ENCODE results near the gene SLC6A20.

SLC6A20 gene

GRCh38 chr3:45795509-45795881 lies 841 bp downstream of the SLC6A20 start:
- TF ChIP-seq REST (IDR thresholded peaks at IDR 0.05; ENCODE audit: insufficient read depth in 1 of 2, low read depth in 2 of 2, low read length in 2 of 2) (no peak), POLR2AphosphoS5 (IDR thresholded peaks at IDR 0.05; ENCODE audit: low read depth, low read length) (no peak), FOXP2 (optimal IDR thresholded peaks at IDR 0.05; ENCODE audit: borderline replicate concordance, extremely low read depth, extremely low read length, insufficient read depth) (no peak), TAF1 (IDR thresholded peaks at IDR 0.05; ENCODE audit: borderline replicate concordance, insufficient read depth, low read length) (no peak), SIN3A (IDR thresholded peaks at IDR 0.05; ENCODE audit: borderline replicate concordance, insufficient read depth, low read length) (no peak)

DNA sequence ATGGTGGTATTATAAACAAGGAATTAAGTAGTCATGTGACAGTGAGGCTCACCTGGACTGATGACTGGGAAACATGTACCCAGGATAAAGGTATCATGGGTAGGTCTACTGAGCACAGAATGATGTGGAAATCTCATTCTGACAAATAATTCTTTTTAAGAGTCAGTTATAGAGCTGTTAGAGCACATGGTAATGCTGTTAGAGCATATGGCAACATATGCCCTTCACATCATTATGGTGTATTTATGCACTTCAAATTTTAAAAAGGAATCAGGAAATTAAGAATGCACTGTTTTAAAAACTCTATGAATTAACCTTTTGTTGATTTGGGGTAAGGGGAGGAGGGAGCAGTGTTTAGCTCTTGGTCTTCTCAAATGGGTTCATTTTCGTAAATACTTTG lies 1.7 kb downstream of the SLC6A20 start:
- no peak for TF ChIP-seq FOXP2 (optimal IDR thresholded peaks at IDR 0.05; ENCODE audit: borderline replicate concordance, extremely low read depth, extremely low read length, insufficient read depth)
- no peak for TF ChIP-seq TAF1 (IDR thresholded peaks at IDR 0.05; ENCODE audit: borderline replicate concordance, insufficient read depth, low read length)
- no peak for TF ChIP-seq REST (IDR thresholded peaks at IDR 0.05; ENCODE audit: insufficient read depth in 1 of 2, low read depth in 2 of 2, low read length in 2 of 2)
- no peak for TF ChIP-seq SIN3A (IDR thresholded peaks at IDR 0.05; ENCODE audit: borderline replicate concordance, insufficient read depth, low read length)
- TF ChIP-seq POLR2AphosphoS5 (IDR thresholded peaks at IDR 0.05; ENCODE audit: low read depth, low read length) = no peak

GRCh38 chr3:45794177-45794560 lies 2.2 kb downstream of the SLC6A20 start:
- no peak for TF ChIP-seq TAF1 (IDR thresholded peaks at IDR 0.05; ENCODE audit: borderline replicate concordance, insufficient read depth, low read length)
- TF ChIP-seq POLR2AphosphoS5 (IDR thresholded peaks at IDR 0.05; ENCODE audit: low read depth, low read length) = no peak

- no peak for TF ChIP-seq POLR2AphosphoS5 (IDR thresholded peaks at IDR 0.05; ENCODE audit: low read depth, low read length)
- no peak for TF ChIP-seq TAF1 (IDR thresholded peaks at IDR 0.05; ENCODE audit: borderline replicate concordance, insufficient read depth, low read length)
- TF ChIP-seq REST (IDR thresholded peaks at IDR 0.05; ENCODE audit: insufficient read depth in 1 of 2, low read depth in 2 of 2, low read length in 2 of 2) = no peak
- TF ChIP-seq FOXP2 (optimal IDR thresholded peaks at IDR 0.05; ENCODE audit: borderline replicate concordance, extremely low read depth, extremely low read length, insufficient read depth) = no peak
- no peak for TF ChIP-seq SIN3A (IDR thresholded peaks at IDR 0.05; ENCODE audit: borderline replicate concordance, insufficient read depth, low read length)
Measured at GRCh38 chr3:45793482-45794176, 2.7 kb downstream of the SLC6A20 start.

DNA sequence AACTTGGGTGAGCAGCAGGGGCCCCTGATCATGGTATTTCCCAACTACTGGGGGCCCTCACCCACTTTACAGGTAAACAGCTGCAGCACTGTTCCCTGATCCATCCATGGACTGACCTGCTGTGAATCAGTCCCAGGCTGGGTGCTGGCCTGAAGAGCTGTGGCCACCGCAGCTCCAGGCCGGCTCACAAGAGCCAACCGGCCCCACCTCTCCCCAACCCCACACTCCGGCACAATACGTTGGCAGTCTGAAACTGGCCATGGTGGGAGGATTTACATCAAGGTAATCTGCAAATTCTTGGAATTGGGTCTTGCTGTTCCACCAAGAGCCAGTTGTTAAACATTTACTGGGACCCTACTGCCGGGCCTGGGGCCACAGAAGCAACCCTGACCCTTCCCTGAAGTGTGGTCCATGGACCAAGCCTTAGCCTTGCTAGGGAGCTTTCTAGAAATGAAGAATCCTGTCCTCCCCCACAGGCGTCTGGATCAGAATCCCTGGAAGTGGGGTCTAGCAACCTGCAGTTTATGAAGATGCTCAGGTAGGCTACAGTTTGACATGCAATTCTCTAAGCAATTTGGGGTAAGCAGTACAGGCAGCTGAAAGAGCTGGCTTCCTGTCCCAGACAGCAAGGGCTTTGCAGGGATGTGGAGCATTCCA lies 3.7 kb downstream of the SLC6A20 start:
- TF ChIP-seq REST (IDR thresholded peaks at IDR 0.05; ENCODE audit: insufficient read depth in 1 of 2, low read depth in 2 of 2, low read length in 2 of 2) (no peak), SIN3A (IDR thresholded peaks at IDR 0.05; ENCODE audit: borderline replicate concordance, insufficient read depth, low read length) (no peak), FOXP2 (optimal IDR thresholded peaks at IDR 0.05; ENCODE audit: borderline replicate concordance, extremely low read depth, extremely low read length, insufficient read depth) (no peak), TAF1 (IDR thresholded peaks at IDR 0.05; ENCODE audit: borderline replicate concordance, insufficient read depth, low read length) (no peak), POLR2AphosphoS5 (IDR thresholded peaks at IDR 0.05; ENCODE audit: low read depth, low read length) (no peak)
